Measurements from ENCODE around the gene FOXP1.

FOXP1 gene

DNA sequence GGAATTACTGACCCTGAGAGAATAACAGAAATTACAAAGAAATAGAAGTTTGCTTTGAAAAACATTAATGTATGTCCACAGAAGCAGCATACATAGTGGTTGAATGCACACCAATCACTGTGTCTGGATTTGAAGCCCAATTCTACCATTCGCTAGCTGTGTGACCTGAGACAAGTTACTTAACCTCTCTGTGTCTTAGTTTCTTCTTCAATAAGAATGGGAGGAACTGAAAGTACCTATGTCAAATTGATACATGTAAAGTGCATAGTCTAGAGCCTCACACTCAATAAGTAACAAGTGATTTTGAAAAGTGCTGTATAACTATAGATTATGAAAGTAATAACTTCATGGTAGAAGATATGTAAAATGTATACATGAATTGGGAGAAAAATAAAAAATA is 457.8 kb downstream of the FOXP1 start (continued):
- TF ChIP-seq SNAI2 (CRISPR knock-in tag; IDR thresholded peaks at IDR 0.05): no peak
- TF ChIP-seq TSHZ2 (CRISPR knock-in tag; IDR thresholded peaks at IDR 0.05): no peak
- no peak for TF ChIP-seq RARB (CRISPR knock-in tag; IDR thresholded peaks at IDR 0.05)
- no peak for TF ChIP-seq TCF4 (CRISPR knock-in tag; IDR thresholded peaks at IDR 0.05; ENCODE audit: borderline replicate concordance)
- TF ChIP-seq ZFP30 (CRISPR knock-in tag; IDR thresholded peaks at IDR 0.05): no peak
- TF ChIP-seq OSR1 (CRISPR knock-in tag; IDR thresholded peaks at IDR 0.05): no peak

GRCh38 chr3:71124048-71124447 is 459.5 kb downstream of the FOXP1 start:
- ATAC-seq: no peak
- TF ChIP-seq ZFP3 (CRISPR knock-in tag; IDR thresholded peaks at IDR 0.05) (no peak), ZNF565 (CRISPR knock-in tag; conservative IDR thresholded peaks at IDR 0.05; ENCODE audit: low read depth) (no peak), ZC3H10 (CRISPR knock-in tag; IDR thresholded peaks at IDR 0.05) (no peak), ZNF8 (CRISPR knock-in tag; IDR thresholded peaks at IDR 0.05) (no peak), TCF4 (CRISPR knock-in tag; IDR thresholded peaks at IDR 0.05; ENCODE audit: borderline replicate concordance) (no peak), RARB (CRISPR knock-in tag; IDR thresholded peaks at IDR 0.05) (no peak)
- TF ChIP-seq, protein P1, sequence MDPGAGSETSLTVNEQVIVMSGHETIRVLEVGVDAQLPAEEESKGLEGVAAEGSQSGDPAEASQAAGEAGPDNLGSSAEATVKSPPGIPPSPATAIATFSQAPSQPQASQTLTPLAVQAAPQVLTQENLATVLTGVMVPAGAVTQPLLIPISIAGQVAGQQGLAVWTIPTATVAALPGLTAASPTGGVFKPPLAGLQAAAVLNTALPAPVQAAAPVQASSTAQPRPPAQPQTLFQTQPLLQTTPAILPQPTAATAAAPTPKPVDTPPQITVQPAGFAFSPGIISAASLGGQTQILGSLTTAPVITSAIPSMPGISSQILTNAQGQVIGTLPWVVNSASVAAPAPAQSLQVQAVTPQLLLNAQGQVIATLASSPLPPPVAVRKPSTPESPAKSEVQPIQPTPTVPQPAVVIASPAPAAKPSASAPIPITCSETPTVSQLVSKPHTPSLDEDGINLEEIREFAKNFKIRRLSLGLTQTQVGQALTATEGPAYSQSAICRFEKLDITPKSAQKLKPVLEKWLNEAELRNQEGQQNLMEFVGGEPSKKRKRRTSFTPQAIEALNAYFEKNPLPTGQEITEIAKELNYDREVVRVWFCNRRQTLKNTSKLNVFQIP (CRISPR knock-in tag; IDR thresholded peaks at IDR 0.05; ENCODE audit: borderline replicate concordance, low read depth): no peak

DNA sequence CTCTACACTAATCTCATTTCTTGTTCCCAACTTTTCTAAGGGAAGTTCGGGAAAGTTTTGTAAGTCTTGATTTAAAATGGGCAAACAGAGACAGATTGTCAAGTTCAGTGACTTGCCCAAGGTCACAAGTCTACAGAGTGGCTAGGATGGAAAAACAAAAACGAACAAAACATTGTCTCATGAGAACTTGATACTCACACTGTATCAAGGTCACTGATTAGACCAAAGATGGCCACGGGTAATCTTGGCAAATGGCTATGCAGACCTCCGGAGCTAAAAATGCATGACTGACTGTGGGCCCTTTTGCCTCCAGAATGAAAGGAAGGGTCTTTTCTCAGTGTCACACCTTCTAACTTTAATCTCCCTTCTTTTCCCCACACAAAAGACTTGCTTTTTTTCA is 460.9 kb downstream of the FOXP1 start:
- no peak for TF ChIP-seq ZNF8 (CRISPR knock-in tag; IDR thresholded peaks at IDR 0.05)
- TF ChIP-seq, protein P1 (CRISPR knock-in tag; IDR thresholded peaks at IDR 0.05; ENCODE audit: borderline replicate concordance, low read depth): no peak
- TF ChIP-seq ZFP3 (CRISPR knock-in tag; IDR thresholded peaks at IDR 0.05): no peak
- TF ChIP-seq PPARA (CRISPR knock-in tag; IDR thresholded peaks at IDR 0.05; ENCODE audit: borderline replicate concordance): no peak
- TF ChIP-seq GLIS3 (CRISPR knock-in tag; IDR thresholded peaks at IDR 0.05): no peak
- no peak for TF ChIP-seq CREB5 (CRISPR knock-in tag; IDR thresholded peaks at IDR 0.05; ENCODE audit: low read depth)
- TF ChIP-seq, protein P2, sequence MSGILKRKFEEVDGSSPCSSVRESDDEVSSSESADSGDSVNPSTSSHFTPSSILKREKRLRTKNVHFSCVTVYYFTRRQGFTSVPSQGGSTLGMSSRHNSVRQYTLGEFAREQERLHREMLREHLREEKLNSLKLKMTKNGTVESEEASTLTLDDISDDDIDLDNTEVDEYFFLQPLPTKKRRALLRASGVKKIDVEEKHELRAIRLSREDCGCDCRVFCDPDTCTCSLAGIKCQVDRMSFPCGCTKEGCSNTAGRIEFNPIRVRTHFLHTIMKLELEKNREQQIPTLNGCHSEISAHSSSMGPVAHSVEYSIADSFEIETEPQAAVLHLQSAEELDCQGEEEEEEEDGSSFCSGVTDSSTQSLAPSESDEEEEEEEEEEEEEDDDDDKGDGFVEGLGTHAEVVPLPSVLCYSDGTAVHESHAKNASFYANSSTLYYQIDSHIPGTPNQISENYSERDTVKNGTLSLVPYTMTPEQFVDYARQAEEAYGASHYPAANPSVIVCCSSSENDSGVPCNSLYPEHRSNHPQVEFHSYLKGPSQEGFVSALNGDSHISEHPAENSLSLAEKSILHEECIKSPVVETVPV (CRISPR knock-in tag; IDR thresholded peaks at IDR 0.05): no peak
- TF ChIP-seq ZC3H10 (CRISPR knock-in tag; IDR thresholded peaks at IDR 0.05): no peak
- TF ChIP-seq ARNTL (CRISPR knock-in tag; IDR thresholded peaks at IDR 0.05; ENCODE audit: borderline replicate concordance, low read depth): no peak
- TF ChIP-seq TSHZ2 (CRISPR knock-in tag; IDR thresholded peaks at IDR 0.05): no peak

More for the DNA sequence above, 460.9 kb downstream of the FOXP1 start:
- no peak for ATAC-seq

Data from SK-N-SH treated with all-trans-retinoic acid at 6 μM for 48 hours (cell line).